Psoas muscle (tissue), 8 donors: ENCODE data around the gene FAM167B. TPM values are rescaled to one million over a fixed set of nuclear protein-coding genes. Genes with fewer than 3 reads are reported as not detected.

Source experiments
- ATAC-seq, 4 donors: fragments of 200-7000 bp; cut with Tn5 transposase; one replicate each; pipeline ENCODE4 v1.9.1; 2020; ENCODE audit warnings: moderate library complexity in 3 of 4, mild to moderate bottlenecking in 2 of 4
- DNase-seq, 2 donors: peaks; one replicate each; pipeline ENCODE4 v3.0.0-alpha.2; 2020
- H3K27ac ChIP-seq: fragments of 200-600 bp; one replicate; pipeline ENCODE4 v1.8.0; 2022
- H3K27me3 ChIP-seq, 3 donors: fragments of 200-600 bp in 1 of 3; one replicate each; pipeline versions ENCODE4 v1.6.1 to v1.8.0; 2013 to 2022; ENCODE audit warnings: low read length in 2 of 3, mild to moderate bottlenecking in 2 of 3, moderate library complexity in 1 of 3; ENCODE audit not compliant: insufficient read depth in 3 of 3
- H3K36me3 ChIP-seq, 2 donors: fragments of 200-600 bp in 1 of 2; one replicate each; pipeline versions ENCODE4 v1.6.1 to v1.8.0; 2013 to 2022; ENCODE audit warnings: low read depth in 1 of 2, mild to moderate bottlenecking in 1 of 2, moderate library complexity in 1 of 2; ENCODE audit not compliant: insufficient read depth in 1 of 2
- H3K4me1 ChIP-seq: fragments of 200-600 bp; one replicate; pipeline ENCODE4 v1.8.0; 2022
- H3K4me3 ChIP-seq: fragments of 200-600 bp; one replicate; pipeline ENCODE4 v1.8.0; 2022; ENCODE audit warnings: mild to moderate bottlenecking
- H3K9me3 ChIP-seq: fragments of 200-600 bp; one replicate; pipeline ENCODE4 v1.8.0; 2022
- WGBS, 3 donors: extraction: QIAGEN DNeasy Blood & Tissue Kit; methylation state at CpG; one replicate each; pipeline versions ENCODE4 v1.1.6 to v1.1.7; 2013; 5-methylcytosine and 5-hydroxymethylcytosine counted together
- intact Hi-C, 2 donors: fragments of 100-400 bp; cut with DNase I; formaldehyde crosslinking; loops; one replicate each; pipeline versions ENCODE4 v1.11.0 to v1.14.2; 2022
- polyA plus RNA-seq, 3 donors: library from polyadenylated mRNA; stranded (reverse); fragments of 200-250 nt; gene quantifications; one replicate each; pipeline ENCODE4 v1.2.3, GENCODE V29; 2013
- total RNA-seq, 4 donors: library from RNA; stranded (reverse); fragmentation: NEBNext Ultra II Directional in 2 of 4; extraction: Animal tissue kit (Norgen Biotek cat#: 25700) in 2 of 4; gene quantifications; one replicate each; pipeline versions ENCODE4 v1.2.1 to v1.2.4, GENCODE V29; 2021 to 2023
- TF ChIP-seq, protein P1 (sequence below): fragments of 200-600 bp; IDR thresholded peaks from one replicate; pipeline ENCODE4 v1.8.0; 2022; ENCODE audit warnings: antibody characterized with exemption
- donor health status: healthy with polysubstance abuse.
- donor health status: DM: no; HTN: no; CAD: no; lungs with moderate emphysema.
- donor health status: Bipolar disorder and iron deficiency.
- donor health status: healthy.
- donor health status: DM: yes; HTN: yes; CAD: no.
- donor health status: DM: no; HTN: no; CAD: no.
- donor health status: DM: no; HTN: no; CAD: no.
- donor health status: DM: yes; HTN: yes; CAD: no.

FAM167B gene
- total and polyA plus RNA-seq, 7 donors = 2.0 to 6.2 (median 3.7) TPM

DNA sequence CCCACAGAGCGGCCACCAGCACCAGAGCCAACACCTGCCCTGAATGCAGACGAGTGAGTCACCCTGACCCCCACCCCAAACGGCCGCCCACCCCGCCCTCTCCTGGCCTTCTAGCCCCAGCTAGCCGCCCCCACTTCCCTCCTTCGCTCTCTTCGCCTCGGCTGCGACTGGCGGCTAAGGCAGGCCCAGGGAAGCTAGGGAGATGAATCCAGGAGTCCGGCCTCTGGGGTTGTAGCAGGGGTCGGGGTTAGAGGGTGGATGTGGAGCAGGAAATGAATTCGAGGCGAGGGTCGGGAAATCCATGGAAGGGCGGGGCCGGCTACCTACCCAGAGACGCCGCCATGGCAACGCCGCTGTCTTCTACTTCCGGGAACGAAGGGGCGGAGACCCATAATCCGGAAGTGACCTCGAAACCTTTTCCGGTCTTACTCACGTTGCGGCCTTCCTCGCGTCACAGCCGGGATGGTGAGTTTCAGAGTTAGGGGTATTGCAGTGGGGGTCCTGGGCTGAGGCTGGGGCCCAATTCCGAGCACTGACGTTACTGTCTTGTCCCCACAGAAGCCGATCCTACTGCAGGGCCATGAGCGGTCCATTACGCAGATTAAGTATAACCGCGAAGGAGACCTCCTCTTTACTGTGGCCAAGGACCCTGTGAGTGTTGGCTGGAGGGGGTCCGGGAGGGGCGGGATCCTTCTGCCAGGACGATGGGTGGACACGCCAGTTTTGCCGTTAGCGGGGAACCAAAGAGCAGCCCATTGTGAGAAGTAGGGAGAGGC, 24.9 kb upstream of the FAM167B start, which contains the start of the genes EIF3I and TMEM234:
Gene EIF3I (plus strand): TSS at position 428 of the 776 bp plus-strand sequence. CDS start 35 bp downstream, at position 463.
Gene TMEM234 (minus strand): TSS at position 374 of the 776 bp plus-strand sequence. CDS start 31 bp downstream, at position 343.
- no peaks in the 10 kb centered on the region for H3K27me3 ChIP-seq
- H3K4me3 ChIP-seq = peak within 1 kb of the TSS; percentile 95
- peaks cover 3 to 67% of the 10 kb centered on the region in 2 donors for H3K36me3 ChIP-seq
- peaks cover 25% of the 10 kb centered on the region for H3K4me1 ChIP-seq
- intact Hi-C loops = no loop called here
- H3K9me3 ChIP-seq = no peaks in the 10 kb centered on the region
- H3K27ac ChIP-seq = peak within 1 kb of the TSS; percentile 96
- peak; percentile 91 to 95 for DNase-seq
- peak; percentile 93 to 98 (median 98) for ATAC-seq
- 0% methylated on average over 43 to 46 of the region's 46 CpGs for WGBS, 3 donors
- TF ChIP-seq, protein P1, sequence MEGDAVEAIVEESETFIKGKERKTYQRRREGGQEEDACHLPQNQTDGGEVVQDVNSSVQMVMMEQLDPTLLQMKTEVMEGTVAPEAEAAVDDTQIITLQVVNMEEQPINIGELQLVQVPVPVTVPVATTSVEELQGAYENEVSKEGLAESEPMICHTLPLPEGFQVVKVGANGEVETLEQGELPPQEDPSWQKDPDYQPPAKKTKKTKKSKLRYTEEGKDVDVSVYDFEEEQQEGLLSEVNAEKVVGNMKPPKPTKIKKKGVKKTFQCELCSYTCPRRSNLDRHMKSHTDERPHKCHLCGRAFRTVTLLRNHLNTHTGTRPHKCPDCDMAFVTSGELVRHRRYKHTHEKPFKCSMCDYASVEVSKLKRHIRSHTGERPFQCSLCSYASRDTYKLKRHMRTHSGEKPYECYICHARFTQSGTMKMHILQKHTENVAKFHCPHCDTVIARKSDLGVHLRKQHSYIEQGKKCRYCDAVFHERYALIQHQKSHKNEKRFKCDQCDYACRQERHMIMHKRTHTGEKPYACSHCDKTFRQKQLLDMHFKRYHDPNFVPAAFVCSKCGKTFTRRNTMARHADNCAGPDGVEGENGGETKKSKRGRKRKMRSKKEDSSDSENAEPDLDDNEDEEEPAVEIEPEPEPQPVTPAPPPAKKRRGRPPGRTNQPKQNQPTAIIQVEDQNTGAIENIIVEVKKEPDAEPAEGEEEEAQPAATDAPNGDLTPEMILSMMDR = no peak

DNA sequence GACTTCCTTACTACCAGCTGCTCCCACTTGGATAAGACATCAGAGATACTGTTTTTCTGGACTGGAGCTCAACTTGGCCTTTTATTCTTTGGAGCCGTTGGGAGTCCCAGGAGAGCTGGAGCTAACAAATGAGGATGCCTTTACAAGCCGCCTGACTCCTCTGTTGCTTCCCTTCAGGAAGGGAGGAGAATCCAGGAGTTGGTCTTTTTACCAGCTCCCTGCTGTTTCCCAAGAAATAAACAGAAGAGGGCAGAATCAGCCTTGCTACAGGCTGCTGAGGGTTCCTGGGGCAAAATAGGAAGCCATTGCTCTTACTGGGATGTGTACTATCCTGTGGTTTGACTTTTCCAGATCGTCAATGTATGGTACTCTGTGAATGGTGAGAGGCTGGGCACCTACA, 23.3 kb upstream of the FAM167B start:
- no peak overlapping the region for H3K27ac ChIP-seq
- H3K36me3 ChIP-seq = peaks cover 13 to 72% of the 10 kb centered on the region in 2 donors
- TF ChIP-seq, protein P1 = no peak
- ATAC-seq (no peak), DNase-seq (no peak)
- WGBS, 3 donors = 40 to 49% (median 49%) methylated on average over 3 of the region's 3 CpGs
- no peaks in the 10 kb centered on the region for H3K27me3 ChIP-seq
- H3K4me3 ChIP-seq = peak overlapping the region; percentile 95
- H3K9me3 ChIP-seq = no peaks in the 10 kb centered on the region
- intact Hi-C loops = no loop called here
- peaks cover 25% of the 10 kb centered on the region for H3K4me1 ChIP-seq

DNA sequence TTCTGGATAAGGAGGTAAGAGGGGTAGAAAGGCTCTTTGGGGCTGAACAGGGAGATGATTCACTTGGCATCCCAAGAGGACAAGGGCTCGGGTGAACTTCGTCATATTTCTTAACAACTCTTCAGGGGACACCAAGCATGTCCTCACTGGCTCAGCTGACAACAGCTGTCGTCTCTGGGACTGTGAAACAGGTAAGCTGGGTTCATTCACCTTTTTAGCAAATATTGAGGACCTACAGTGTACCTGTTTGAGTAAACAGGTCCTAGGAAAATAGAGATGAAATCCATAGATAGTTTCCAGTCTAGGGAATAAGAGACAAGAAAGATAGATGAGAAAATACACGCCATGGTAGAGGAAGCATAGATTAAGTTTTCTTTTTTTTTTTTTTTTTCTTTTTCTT, 22.7 kb upstream of the FAM167B start:
- intact Hi-C loops = no loop called here
- ATAC-seq (no peak), DNase-seq (no peak)
- no peaks in the 10 kb centered on the region for H3K27me3 ChIP-seq
- TF ChIP-seq, protein P1 = no peak
- H3K9me3 ChIP-seq = no peaks in the 10 kb centered on the region
- H3K4me1 ChIP-seq = peaks cover 25% of the 10 kb centered on the region
- H3K36me3 ChIP-seq = peaks cover 13 to 76% of the 10 kb centered on the region in 2 donors
- H3K4me3 ChIP-seq = no peak overlapping the region
- H3K27ac ChIP-seq = no peak overlapping the region
- 84 to 87% (median 85%) methylated on average over 4 of the region's 4 CpGs for WGBS, 3 donors

DNA sequence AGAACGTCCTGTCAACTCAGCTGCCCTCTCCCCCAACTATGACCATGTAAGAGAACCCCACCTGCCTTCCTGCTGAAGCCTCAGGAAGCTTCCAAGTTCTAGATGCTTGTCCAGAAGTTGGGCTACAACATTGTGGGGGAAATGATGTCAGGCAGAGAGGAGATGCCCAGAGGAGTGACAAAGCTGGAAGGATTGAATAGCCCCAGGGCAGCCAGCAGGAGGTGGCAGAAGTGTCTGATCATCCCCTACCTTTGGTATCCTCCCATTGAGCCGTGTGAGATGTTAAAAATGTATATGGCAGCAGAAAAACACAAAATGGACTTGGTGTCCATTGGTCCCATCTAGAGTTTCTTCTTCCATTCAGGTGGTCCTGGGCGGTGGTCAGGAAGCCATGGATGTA, 18.3 kb upstream of the FAM167B start:
- 68 to 87% (median 70%) methylated on average over 3 of the region's 3 CpGs for WGBS, 3 donors
- Histone ChIP-seq H3K4me3 (no peak overlapping the region), H3K9me3 (no peaks in the 10 kb centered on the region), H3K27ac (no peak overlapping the region), H3K4me1 (peaks cover 5% of the 10 kb centered on the region), H3K27me3 (no peaks in the 10 kb centered on the region), H3K36me3 (peaks cover 18 to 92% of the 10 kb centered on the region in 2 donors)
- ATAC-seq (no peak), DNase-seq (no peak)
- TF ChIP-seq, protein P1 = no peak
- intact Hi-C loops = no loop called here
